ENCODE results near the gene MCUB.

Gene MCUB

GRCh38 chr4:109624536-109624935, 64.5 kb downstream of the MCUB start:
- no peak overlapping the region for H3K4me2 ChIP-seq
- no peak overlapping the region for H3K4me3 ChIP-seq
- no peak for TF ChIP-seq Cebpa-rat (IDR thresholded peaks at IDR 0.05)
- H3K4me1 ChIP-seq = no peaks in the 10 kb centered on the region
- no peaks in the 10 kb centered on the region for H3K27me3 ChIP-seq
- peaks cover 0 to 11% (median 0%) of the 10 kb centered on the region in 11 experiments; a peak in 2 of 22 replicates for H4K20me1 ChIP-seq
- no peaks in the 10 kb centered on the region for H3K9me3 ChIP-seq (replicated peaks in 1 of 11)
- no peak overlapping the region for H3K27ac ChIP-seq
- H3K36me3 ChIP-seq = peaks cover 0 to 11% (median 0%) of the 10 kb centered on the region in 11 experiments; a peak in 2 of 22 replicates
- no peak overlapping the region for H3K9ac ChIP-seq

GRCh38 chr4:109627361-109627760, 67.3 kb downstream of the MCUB start:
- no peaks in the 10 kb centered on the region for H3K9me3 ChIP-seq (replicated peaks in 1 of 11)
- peaks cover 0 to 8% (median 0%) of the 10 kb centered on the region in 11 experiments; a peak in 2 of 22 replicates for H3K36me3 ChIP-seq
- TF ChIP-seq Cebpa-rat (IDR thresholded peaks at IDR 0.05) = no peak
- H3K4me2 ChIP-seq = no peak overlapping the region
- no peaks in the 10 kb centered on the region for H3K27me3 ChIP-seq
- peaks cover 0 to 12% (median 0%) of the 10 kb centered on the region in 11 experiments; a peak in 3 of 22 replicates for H4K20me1 ChIP-seq
- peaks cover 0 to 8% (median 2%) of the 10 kb centered on the region in 10 experiments; a peak in 7 of 20 replicates for H3K4me1 ChIP-seq
- no peak overlapping the region for H3K27ac ChIP-seq
- H3K9ac ChIP-seq = no peak overlapping the region
- no peak overlapping the region for H3K4me3 ChIP-seq

- H4K20me1 ChIP-seq = peaks cover 0 to 12% (median 0%) of the 10 kb centered on the region in 11 experiments; a peak in 3 of 22 replicates
- H3K36me3 ChIP-seq = 0 out of 22 replicates have a peak, but pooled peaks cover 0 to 5% (median 0%) of the 10 kb centered on the region in 11 experiments
- TF ChIP-seq Cebpa-rat (IDR thresholded peaks at IDR 0.05) = no peak
- no peaks in the 10 kb centered on the region for H3K9me3 ChIP-seq (replicated peaks in 1 of 11)
- H3K4me3 ChIP-seq = no peak overlapping the region
- H3K27me3 ChIP-seq = no peaks in the 10 kb centered on the region
- no peak overlapping the region for H3K27ac ChIP-seq
- H3K4me1 ChIP-seq = peaks cover 0 to 8% (median 2%) of the 10 kb centered on the region in 10 experiments; a peak in 7 of 20 replicates
- no peak overlapping the region for H3K4me2 ChIP-seq
- no peak overlapping the region for H3K9ac ChIP-seq
Measured at GRCh38 chr4:109629775-109630174, 69.7 kb downstream of the MCUB start.

GRCh38 chr4:109631532-109632108, 71.6 kb downstream of the MCUB start:
- Histone ChIP-seq H3K4me2 (peak overlapping the region in 2 of 11 experiments; percentile 26 to 27; a peak in 1 of 22 replicates), H3K4me1 (peaks cover 0 to 8% (median 2%) of the 10 kb centered on the region in 10 experiments; a peak in 7 of 20 replicates), H3K9me3 (replicated peaks in 1 of 11) (peaks cover 0 to 13% (median 6%) of the 10 kb centered on the region in 11 experiments; a peak in 8 of 22 replicates), H3K4me3 (no peak overlapping the region), H3K27me3 (no peaks in the 10 kb centered on the region), H3K27ac (no peak overlapping the region), H3K36me3 (peaks cover 0 to 20% (median 0%) of the 10 kb centered on the region in 11 experiments; a peak in 1 of 22 replicates), H4K20me1 (peaks cover 0 to 4% (median 0%) of the 10 kb centered on the region in 11 experiments; a peak in 3 of 22 replicates), H3K9ac (no peak overlapping the region)
- no peak for TF ChIP-seq Cebpa-rat (IDR thresholded peaks at IDR 0.05)

GRCh38 chr4:109640644-109641043, 80.6 kb downstream of the MCUB start:
- no peak overlapping the region for H3K4me2 ChIP-seq
- no peak for TF ChIP-seq Cebpa-rat (IDR thresholded peaks at IDR 0.05)

GRCh38 chr4:109645874-109646710, 86.0 kb downstream of the MCUB start:
- TF ChIP-seq Cebpa-rat (IDR thresholded peaks at IDR 0.05) = no peak
- Histone ChIP-seq H3K36me3 (peaks cover 0 to 24% (median 3%) of the 10 kb centered on the region in 11 experiments; a peak in 5 of 22 replicates), H3K27me3 (no peaks in the 10 kb centered on the region), H3K4me1 (no peaks in the 10 kb centered on the region), H3K27ac (no peak overlapping the region), H3K4me2 (no peak overlapping the region), H3K9me3 (replicated peaks in 1 of 11) (peaks cover 14 to 28% (median 24%) of the 10 kb centered on the region in 11 experiments; a peak in 20 of 22 replicates), H4K20me1 (peaks cover 0 to 6% (median 0%) of the 10 kb centered on the region in 11 experiments; a peak in 2 of 22 replicates), H3K4me3 (no peak overlapping the region), H3K9ac (no peak overlapping the region)

More at GRCh38 chr4:109640644-109641043, 80.6 kb downstream of the MCUB start:
- no peak overlapping the region for H3K9ac ChIP-seq
- H3K4me3 ChIP-seq = no peak overlapping the region
- H4K20me1 ChIP-seq = peaks cover 0 to 5% (median 0%) of the 10 kb centered on the region in 11 experiments; a peak in 2 of 22 replicates
- H3K9me3 ChIP-seq (replicated peaks in 1 of 11) = peaks cover 23 to 41% (median 27%) of the 10 kb centered on the region in 11 experiments; a peak in 21 of 22 replicates
- no peaks in the 10 kb centered on the region for H3K4me1 ChIP-seq
- H3K27ac ChIP-seq = no peak overlapping the region
- peaks cover 0 to 30% (median 0%) of the 10 kb centered on the region in 11 experiments; a peak in 4 of 22 replicates for H3K36me3 ChIP-seq
- H3K27me3 ChIP-seq = no peaks in the 10 kb centered on the region

GRCh38 chr4:109648266-109648996, 88.4 kb downstream of the MCUB start:
- H3K36me3 ChIP-seq = peaks cover 0 to 38% (median 10%) of the 10 kb centered on the region in 11 experiments; a peak in 12 of 22 replicates
- no peak overlapping the region for H3K27ac ChIP-seq
- peaks cover 0 to 6% (median 0%) of the 10 kb centered on the region in 11 experiments; a peak in 1 of 22 replicates for H4K20me1 ChIP-seq
- no peak overlapping the region for H3K4me3 ChIP-seq
- H3K27me3 ChIP-seq = no peaks in the 10 kb centered on the region
- no peak for TF ChIP-seq Cebpa-rat (IDR thresholded peaks at IDR 0.05)
- no peak overlapping the region for H3K4me2 ChIP-seq
- no peaks in the 10 kb centered on the region for H3K4me1 ChIP-seq
- no peak overlapping the region for H3K9ac ChIP-seq
- peaks cover 25 to 47% (median 39%) of the 10 kb centered on the region in 11 experiments for H3K9me3 ChIP-seq (replicated peaks in 1 of 11)

- no peak overlapping the region for H3K4me2 ChIP-seq
- H3K27ac ChIP-seq = no peak overlapping the region
- H3K4me3 ChIP-seq = no peak overlapping the region
- H3K27me3 ChIP-seq = no peaks in the 10 kb centered on the region
- no peak overlapping the region for H3K9ac ChIP-seq
- peaks cover 0 to 6% (median 0%) of the 10 kb centered on the region in 11 experiments; a peak in 1 of 22 replicates for H4K20me1 ChIP-seq
- TF ChIP-seq Cebpa-rat (IDR thresholded peaks at IDR 0.05) = no peak
- H3K4me1 ChIP-seq = no peaks in the 10 kb centered on the region
- peaks cover 0 to 38% (median 10%) of the 10 kb centered on the region in 11 experiments; a peak in 12 of 22 replicates for H3K36me3 ChIP-seq
- peaks cover 25 to 47% (median 41%) of the 10 kb centered on the region in 11 experiments for H3K9me3 ChIP-seq (replicated peaks in 1 of 11)
Measured at GRCh38 chr4:109648997-109649575, 89.0 kb downstream of the MCUB start.

All from BLaER1 treated with 17β-estradiol and CSF1 and Interleukin-3, amounts not matched to agents 10 nM and 100 nM (cell line).